HEK293 (cell line): ENCODE measurements around the gene DUS3L.

Source experiments
- CTCF ChIP-seq: fragments of 450-650 bp; formaldehyde crosslinking; IDR thresholded peaks from 2 replicates; pipeline ENCODE4 v1.5.1; 2016; ENCODE audit warnings: missing biosample characterization, missing genetic modification characterization
- FEZF1 ChIP-seq: fragments of 450-650 bp; formaldehyde crosslinking; IDR thresholded peaks from 2 replicates; pipeline ENCODE4 v1.5.1; 2016; ENCODE audit warnings: missing biosample characterization, missing genetic modification characterization
- GFI1B ChIP-seq: fragments of 450-650 bp; formaldehyde crosslinking; IDR thresholded peaks from 2 replicates; pipeline ENCODE4 v1.5.1; 2016; ENCODE audit warnings: missing biosample characterization, missing genetic modification characterization
- GLIS1 ChIP-seq: fragments of 450-650 bp; formaldehyde crosslinking; IDR thresholded peaks from 2 replicates; pipeline ENCODE4 v1.5.1; 2016; ENCODE audit warnings: missing biosample characterization, missing genetic modification characterization
- PRDM2 ChIP-seq: fragments of 450-650 bp; formaldehyde crosslinking; IDR thresholded peaks from 2 replicates; pipeline ENCODE4 v1.5.1; 2016; ENCODE audit warnings: missing biosample characterization, missing genetic modification characterization, borderline replicate concordance
- SCRT2 ChIP-seq: fragments of 450-650 bp; formaldehyde crosslinking; IDR thresholded peaks from 2 replicates; pipeline ENCODE4 v1.5.1; 2016; ENCODE audit warnings: missing biosample characterization, missing genetic modification characterization
- SP3 ChIP-seq: fragments of 450-650 bp; formaldehyde crosslinking; IDR thresholded peaks from 2 replicates; pipeline ENCODE4 v1.5.1; 2016; ENCODE audit warnings: missing biosample characterization, missing genetic modification characterization
- ZBTB8A ChIP-seq: fragments of 450-650 bp; formaldehyde crosslinking; IDR thresholded peaks from 2 replicates; pipeline ENCODE4 v1.5.1; 2016; ENCODE audit warnings: missing biosample characterization, missing genetic modification characterization
- ZFP37 ChIP-seq: fragments of 450-650 bp; formaldehyde crosslinking; IDR thresholded peaks from 2 replicates; pipeline ENCODE4 v1.5.1; 2016; ENCODE audit warnings: missing biosample characterization, missing genetic modification characterization
- ZFP69B ChIP-seq: fragments of 450-650 bp; formaldehyde crosslinking; IDR thresholded peaks from 2 replicates; pipeline ENCODE4 v1.5.1; 2016; ENCODE audit warnings: missing biosample characterization, missing genetic modification characterization
- ZNF140 ChIP-seq: fragments of 450-650 bp; formaldehyde crosslinking; IDR thresholded peaks from 2 replicates; pipeline ENCODE4 v1.5.1; 2016; ENCODE audit warnings: missing biosample characterization, missing genetic modification characterization
- ZNF157 ChIP-seq: fragments of 450-650 bp; formaldehyde crosslinking; IDR thresholded peaks from 2 replicates; pipeline ENCODE4 v1.5.1; 2016; ENCODE audit warnings: missing biosample characterization, missing genetic modification characterization
- ZNF221 ChIP-seq: fragments of 450-650 bp; formaldehyde crosslinking; IDR thresholded peaks from 2 replicates; pipeline ENCODE4 v1.5.1; 2017; ENCODE audit warnings: missing biosample characterization, missing genetic modification characterization, borderline replicate concordance
- ZNF280D ChIP-seq: fragments of 450-650 bp; formaldehyde crosslinking; IDR thresholded peaks from 2 replicates; pipeline ENCODE4 v1.5.1; 2016; ENCODE audit warnings: missing biosample characterization, missing genetic modification characterization
- ZNF433 ChIP-seq: fragments of 450-650 bp; formaldehyde crosslinking; IDR thresholded peaks from 2 replicates; pipeline ENCODE4 v1.5.1; 2016; ENCODE audit warnings: missing biosample characterization, missing genetic modification characterization, low read depth
- ZNF558 ChIP-seq: fragments of 450-650 bp; formaldehyde crosslinking; IDR thresholded peaks from 2 replicates; pipeline ENCODE4 v1.5.1; 2016; ENCODE audit warnings: missing biosample characterization, missing genetic modification characterization
- ZNF571 ChIP-seq: fragments of 450-650 bp; formaldehyde crosslinking; IDR thresholded peaks from 2 replicates; pipeline ENCODE4 v1.5.0; 2017; ENCODE audit warnings: missing biosample characterization, missing genetic modification characterization
- ZNF623 ChIP-seq: fragments of 450-650 bp; formaldehyde crosslinking; IDR thresholded peaks from 2 replicates; pipeline ENCODE4 v1.5.1; 2016; ENCODE audit warnings: missing biosample characterization, missing genetic modification characterization
- ZNF658 ChIP-seq: fragments of 450-650 bp; formaldehyde crosslinking; IDR thresholded peaks from 2 replicates; pipeline ENCODE4; 2016; ENCODE audit warnings: missing biosample characterization, missing genetic modification characterization
- ZNF692 ChIP-seq: fragments of 450-650 bp; formaldehyde crosslinking; IDR thresholded peaks from 2 replicates; pipeline ENCODE4 v1.5.1; 2016; ENCODE audit warnings: missing biosample characterization, missing genetic modification characterization
- ZNF837 ChIP-seq: fragments of 450-650 bp; formaldehyde crosslinking; IDR thresholded peaks from 2 replicates; pipeline ENCODE4 v1.5.1; 2016; ENCODE audit warnings: missing biosample characterization, missing genetic modification characterization

DUS3L gene

GRCh38 chr19:5822181-5822844, 31.4 kb upstream of the DUS3L start (continued):
- TF ChIP-seq PRDM2 (tag by site-specific recombination) (no peak), ZNF433 (tag by site-specific recombination) (no peak), SP3 (tag by site-specific recombination) (no peak), ZNF558 (tag by site-specific recombination) (no peak), ZNF692 (0 out of 2 replicates have a peak, but pooled peaks have one; percentile 31), ZNF221 (no peak), FEZF1 (tag by site-specific recombination) (no peak), ZFP69B (no peak), ZNF837 (tag by site-specific recombination) (no peak), ZNF623 (tag by site-specific recombination) (no peak), SCRT2 (tag by site-specific recombination) (no peak), ZNF571 (tag by site-specific recombination) (no peak), ZNF140 (no peak), ZNF280D (no peak), GLIS1 (peak; percentile 96), ZNF658 (tag by site-specific recombination) (no peak), ZFP37 (no peak), CTCF (peak; percentile 23; the same call in 1 of the 2 replicates), ZBTB8A (tag by site-specific recombination) (0 out of 2 replicates have a peak, but pooled peaks have one; percentile 13), GFI1B (no peak), ZNF157 (tag by site-specific recombination) (no peak)
